NCI-H748 treated with DMSO at 0.1 percent for 48 hours (cell line): Measurements from ENCODE around the gene MAPT.

Experiments
- DNase-seq: peaks from one replicate; lab custom pipeline; 2025; lab: John Stamatoyannopoulos, UW

Gene MAPT

GRCh38 chr17:46029627-46030026, 135.3 kb downstream of the MAPT start:
- DNase-seq: no peak

DNA sequence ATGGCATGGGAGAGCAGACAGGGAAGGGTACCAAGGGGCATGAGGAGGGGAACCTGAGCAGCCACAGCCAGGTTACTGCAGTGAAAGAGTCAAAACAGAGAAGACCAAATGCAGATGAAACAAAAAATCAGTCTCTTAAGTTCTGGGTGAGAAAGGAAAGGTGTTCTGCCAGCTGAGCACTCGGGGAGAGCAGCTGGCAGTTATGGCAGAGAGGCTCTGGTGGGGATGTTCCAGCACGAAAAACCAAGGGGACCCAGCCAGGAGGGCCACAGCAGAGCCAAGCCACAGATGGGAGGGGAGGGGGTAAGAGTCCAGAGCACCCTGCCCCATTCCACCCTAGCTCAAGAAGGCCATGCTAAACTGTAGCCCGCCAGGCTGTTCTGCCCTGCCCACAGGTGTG, 136.4 kb downstream of the MAPT start:
- no peak for DNase-seq

DNA sequence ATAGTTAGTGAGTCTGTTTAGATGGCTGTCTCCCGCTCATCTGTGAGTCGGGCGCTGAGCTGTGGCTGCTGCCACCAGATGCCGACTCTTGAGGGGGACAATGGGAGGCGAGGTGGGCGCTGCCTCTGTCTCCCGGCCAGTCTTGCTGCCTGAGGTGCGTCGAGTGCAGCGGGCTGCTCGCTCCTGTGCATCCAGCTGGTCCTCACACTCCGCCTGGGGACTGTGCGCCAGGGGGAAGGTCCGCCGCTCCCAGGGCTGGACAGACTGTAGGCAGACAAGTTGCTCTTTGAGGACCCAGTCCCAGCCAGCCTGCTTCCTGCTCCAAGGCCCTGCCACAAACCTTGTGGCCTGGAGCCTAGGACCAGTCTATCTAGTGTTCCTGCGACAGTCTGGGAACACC, 137.1 kb downstream of the MAPT start:
- DNase-seq: no peak

- DNase-seq: no peak
Observed at GRCh38 chr17:46031920-46032319, 137.6 kb downstream of the MAPT start.

DNA sequence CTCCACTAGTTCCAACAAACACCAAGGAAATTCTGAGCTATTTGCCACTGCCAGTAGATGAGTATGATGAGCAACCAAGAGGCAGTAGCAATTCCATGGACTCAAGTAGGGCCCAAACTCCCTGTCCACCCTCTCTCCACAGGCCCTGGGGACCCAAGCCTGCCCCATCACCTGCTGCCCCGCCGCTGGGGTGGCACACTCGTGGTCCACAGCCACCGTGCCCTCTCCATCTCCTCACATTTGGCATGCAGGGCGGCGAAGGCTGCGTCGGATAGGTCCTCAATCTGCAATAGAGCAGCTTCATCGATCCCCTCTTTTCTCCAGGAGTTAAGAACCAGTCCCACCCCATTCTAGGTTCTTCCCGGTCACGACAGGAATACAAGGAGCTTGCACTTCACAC, 138.6 kb downstream of the MAPT start:
- no peak for DNase-seq

DNA sequence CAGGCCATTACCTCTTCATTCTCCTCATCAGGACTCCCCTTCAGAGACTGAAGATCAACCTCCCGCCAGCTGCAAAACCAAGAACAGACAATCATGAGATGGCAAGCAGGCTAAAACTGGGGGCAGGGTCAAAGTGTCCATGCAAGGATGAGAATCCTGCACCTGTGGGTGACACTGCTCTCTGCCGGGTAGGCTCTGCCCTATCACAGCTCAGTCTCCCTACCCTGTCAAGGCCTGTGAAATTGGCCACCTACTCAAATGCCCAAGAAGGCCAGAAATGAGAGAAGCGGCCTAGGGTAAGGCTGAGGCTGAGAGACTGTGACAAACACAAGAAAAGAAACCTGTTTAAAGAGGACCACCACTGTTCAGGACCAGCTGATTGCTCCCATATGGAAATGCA, 139.0 kb downstream of the MAPT start:
- no peak for DNase-seq

DNA sequence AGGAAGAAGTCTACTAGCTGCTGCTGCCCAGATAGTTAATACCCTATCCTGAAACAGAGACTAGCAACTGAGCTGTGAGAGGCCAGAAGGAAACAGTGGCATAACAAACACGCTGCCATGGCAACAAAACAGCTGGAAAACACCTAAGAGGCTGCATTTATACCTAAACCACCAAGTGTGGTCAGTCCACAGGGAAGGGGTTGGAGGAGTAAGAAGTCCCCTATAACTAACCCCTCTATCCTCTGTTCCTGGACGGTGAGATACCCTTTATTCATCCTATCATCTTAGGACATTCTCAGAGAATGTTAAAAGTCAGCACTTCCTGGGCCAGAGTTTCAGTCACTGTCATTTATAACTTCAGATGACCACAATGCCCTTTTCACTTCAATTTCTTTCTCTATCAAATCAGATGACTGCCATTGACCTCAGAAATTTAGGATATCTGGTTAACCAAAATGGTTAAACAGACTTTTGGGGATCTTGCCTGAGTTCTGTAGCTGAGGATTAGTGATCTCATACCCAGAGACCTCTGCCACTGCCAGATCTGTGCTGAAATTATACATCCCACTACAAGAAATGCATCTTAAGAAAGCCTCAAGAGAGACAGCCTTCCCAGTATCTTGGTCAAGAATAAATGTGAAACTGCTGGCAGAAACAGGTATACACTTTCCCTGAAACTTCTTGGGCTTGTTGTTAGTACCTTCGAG, 140.9 kb downstream of the MAPT start:
- no peak for DNase-seq

DNA sequence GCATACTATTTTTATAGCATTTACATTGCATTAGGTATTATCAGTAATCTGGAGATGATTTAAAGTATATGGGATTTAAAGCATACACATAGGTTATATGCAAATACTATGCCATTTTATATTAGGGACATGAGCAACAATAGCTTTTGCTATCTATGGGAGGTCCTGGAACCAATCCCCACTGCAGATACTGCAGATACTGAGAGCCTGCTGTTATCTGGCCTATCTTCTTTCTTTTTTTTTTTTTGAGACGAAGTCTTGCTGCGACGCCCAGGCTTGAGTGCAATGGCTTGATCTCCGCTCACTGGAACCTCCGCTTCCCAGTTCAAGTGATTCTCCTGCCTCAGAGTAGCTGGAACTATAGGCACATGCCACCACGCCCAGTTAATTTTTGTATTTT, 142.1 kb downstream of the MAPT start:
- no peak for DNase-seq

DNA sequence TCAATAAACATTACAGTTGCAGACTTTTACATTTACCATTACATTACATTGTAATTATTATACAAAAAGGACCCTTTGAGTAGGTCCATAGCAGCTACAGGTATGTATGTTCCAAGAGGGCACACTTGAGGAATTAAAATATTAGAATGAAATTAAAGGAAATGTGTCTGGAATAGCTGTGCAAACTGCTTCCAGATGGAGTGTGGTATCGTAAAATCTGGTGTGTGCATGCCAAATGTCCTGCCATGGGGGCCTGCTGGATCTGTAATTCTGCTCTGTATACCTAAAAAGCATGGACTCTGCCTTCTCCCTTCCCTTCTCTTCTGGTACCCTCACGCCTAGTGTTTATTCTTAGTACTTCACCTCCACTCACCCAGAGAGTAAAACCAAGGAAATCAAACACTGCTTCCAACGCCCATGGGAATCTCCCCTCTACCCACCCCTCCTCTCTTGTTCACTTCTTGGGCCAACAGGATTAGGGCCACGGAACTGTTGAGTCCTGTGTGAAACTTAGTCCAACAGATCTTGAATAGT, 143.4 kb downstream of the MAPT start:
- DNase-seq: no peak

DNA sequence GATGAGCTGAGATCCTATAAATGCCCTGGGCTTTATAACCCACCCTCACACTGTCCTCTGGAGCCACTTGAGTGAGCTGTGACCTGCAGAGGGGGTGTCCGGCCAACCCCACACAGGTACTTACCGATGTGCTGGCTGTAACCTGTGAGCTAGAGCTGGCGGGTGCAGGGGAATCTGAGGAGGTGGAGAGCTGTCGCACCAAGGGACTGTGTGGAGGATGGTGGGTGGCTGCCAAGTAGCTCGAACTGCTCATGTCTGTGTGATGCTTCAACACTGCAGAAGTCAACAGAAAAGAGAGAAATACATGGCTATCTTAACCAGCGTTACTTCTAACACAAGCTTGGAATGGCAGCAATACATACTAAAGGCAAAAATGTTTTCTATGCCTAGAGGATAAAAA, 144.1 kb downstream of the MAPT start:
- DNase-seq: no peak

- DNase-seq: no peak
Observed at GRCh38 chr17:46038937-46039336, 144.6 kb downstream of the MAPT start.

DNA sequence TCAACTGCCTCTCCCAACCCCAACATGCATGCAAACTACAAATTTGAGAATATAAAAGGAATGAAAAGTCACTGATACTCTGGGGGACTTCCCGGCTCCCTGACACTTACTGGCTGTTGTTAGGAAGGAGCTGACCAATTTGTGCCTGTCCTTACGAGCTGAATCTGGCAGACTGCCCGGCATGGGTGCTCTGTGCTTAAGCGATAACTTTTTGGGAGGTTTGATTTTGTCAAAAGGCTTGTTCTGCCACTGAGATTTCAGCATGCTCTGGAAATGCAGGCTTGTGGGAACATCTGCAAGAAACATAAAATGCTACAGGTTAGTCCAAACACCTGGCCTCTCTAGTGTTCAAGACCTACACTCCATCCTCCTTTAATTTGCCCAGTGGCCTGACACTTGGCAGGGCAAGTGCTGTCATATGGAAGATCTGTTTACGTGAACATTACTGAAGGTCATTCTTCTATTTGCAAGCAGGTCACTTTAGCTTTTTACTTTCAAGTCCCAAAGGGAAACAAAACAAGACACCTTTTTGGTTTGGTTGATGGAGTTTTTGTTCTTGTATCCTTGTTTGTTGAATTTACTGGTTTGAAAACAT, 145.3 kb downstream of the MAPT start:
- no peak for DNase-seq

GRCh38 chr17:46042246-46042645, 147.9 kb downstream of the MAPT start:
- no peak for DNase-seq

DNA sequence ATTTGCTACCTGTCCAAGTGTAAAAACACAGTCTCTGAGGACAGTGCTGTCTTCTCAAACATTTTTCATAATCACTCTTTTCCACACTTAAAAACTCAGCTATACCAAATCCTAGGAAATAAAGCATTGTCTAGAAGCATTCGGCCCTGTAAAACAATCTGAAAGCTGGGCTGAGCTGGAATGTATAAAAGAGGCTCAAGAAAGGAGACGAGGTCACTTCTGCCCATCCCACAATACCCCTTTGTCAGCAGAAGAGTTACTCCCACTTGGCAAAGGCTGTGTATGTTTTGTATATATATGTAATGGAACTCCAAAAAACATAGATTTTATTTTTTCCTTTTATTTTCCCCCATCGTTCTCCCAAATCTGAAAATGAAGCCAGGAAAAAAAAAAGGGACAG, 148.6 kb downstream of the MAPT start:
- no peak for DNase-seq

GRCh38 chr17:46043606-46044005, 149.3 kb downstream of the MAPT start:
- no peak for DNase-seq

DNA sequence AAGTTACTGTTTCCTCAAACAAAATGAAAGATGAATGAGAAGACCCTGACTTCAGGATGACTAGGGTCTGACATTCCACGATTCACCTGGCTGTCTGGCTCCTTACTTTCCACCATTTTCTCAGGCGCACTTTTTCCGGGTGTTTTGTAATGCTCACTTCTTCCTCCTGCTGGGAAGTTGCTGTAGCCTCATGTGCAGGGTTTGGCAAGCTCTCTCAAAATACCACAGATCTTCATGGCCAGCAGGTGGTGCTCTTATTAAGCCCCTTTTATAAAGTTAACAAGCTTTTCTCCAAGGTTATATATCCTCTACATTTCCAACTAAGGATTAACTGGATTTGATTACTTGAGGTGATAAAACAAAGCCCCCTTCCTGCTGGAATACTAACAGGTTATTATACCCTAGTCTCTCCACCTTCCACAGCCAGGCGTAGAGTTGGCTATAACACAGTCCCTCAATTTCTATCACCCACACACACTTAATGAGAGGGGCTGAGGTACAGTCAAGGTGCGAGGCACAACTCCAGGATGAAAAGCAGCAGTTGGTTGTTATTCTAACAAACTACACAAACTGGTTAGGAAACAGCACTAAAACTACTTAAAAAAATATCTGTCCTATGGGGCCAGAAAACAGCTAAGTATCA, 150.1 kb downstream of the MAPT start:
- peak; percentile 57 for DNase-seq

- no peak for DNase-seq
Observed at GRCh38 chr17:46044989-46045388, 150.6 kb downstream of the MAPT start.

DNA sequence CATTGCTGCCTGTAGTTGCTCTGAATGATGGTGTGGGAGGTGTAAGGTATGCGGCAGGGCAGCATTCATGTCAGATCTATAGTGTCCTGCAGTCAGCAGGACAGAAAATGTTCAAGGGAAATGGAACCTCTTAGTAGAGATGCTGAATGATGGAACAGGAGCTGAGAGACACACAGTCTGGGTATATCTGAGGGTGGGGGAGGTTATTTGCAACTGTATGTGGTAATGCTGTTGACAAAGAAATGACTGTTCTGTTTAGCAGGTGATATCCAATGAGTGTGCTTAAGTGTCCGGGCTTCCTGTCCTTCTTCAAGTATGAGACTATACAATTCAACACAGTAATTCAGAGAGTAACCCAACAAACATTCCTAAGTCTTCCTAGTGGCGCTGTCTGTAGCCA, 151.3 kb downstream of the MAPT start:
- DNase-seq: no peak

DNA sequence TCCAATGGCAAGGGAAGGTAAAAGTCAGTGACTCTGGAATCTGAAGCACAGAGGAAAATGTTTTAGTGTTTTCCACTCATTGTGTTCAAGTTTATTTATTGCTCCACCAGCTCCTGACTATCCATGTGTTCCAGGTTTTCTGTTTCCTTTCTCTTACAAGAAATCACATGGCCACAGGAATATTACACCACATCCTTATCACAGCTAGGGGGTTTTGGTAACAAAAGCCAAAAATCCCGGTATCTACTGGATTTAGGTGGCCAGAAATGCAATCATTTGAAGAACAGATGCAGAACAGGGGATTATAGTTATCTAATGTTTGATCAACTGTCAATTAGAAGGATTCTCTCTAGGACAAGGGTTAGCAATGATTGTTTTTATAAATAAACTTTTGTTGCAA, 152.6 kb downstream of the MAPT start:
- no peak for DNase-seq

GRCh38 chr17:46047398-46047797, 153.0 kb downstream of the MAPT start:
- no peak for DNase-seq

DNA sequence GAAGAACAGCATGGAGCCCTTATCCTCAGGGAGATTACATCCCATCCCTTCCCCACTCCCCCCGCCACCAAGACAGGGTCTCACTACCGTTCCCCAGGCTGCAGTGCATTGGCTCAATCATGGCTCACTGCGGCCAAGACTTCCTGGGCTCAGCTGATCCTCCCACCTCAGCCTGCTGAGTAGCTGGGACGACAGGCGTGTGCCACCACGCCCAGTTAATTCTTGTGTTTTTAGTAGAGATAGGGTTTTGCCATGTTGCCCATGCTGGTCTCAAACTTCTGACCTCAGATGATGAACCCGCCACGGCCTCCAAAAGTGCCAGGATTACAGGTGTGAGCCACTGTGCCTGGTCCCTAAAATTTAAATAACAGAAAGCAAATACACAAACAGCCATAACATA, 153.5 kb downstream of the MAPT start:
- DNase-seq: no peak

DNA sequence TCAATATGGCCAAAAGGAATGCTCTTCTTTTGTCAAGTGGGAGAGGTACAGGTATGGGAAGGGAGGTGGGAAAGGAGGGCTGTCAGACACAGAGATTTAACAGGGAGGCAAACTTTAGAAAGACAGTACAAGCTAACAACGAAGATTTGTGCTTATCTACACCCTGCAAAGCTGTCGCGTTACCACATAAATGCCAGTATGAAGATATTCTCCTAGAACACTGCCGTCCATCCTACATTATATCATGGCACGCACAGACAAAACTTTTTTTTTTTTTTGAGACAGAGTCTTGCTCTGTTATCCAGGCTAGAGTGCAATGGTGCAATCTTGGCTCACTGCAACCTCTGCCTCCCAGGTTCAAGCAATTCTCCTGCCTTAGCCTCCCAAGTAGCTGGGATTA, 155.3 kb downstream of the MAPT start:
- DNase-seq: no peak

DNA sequence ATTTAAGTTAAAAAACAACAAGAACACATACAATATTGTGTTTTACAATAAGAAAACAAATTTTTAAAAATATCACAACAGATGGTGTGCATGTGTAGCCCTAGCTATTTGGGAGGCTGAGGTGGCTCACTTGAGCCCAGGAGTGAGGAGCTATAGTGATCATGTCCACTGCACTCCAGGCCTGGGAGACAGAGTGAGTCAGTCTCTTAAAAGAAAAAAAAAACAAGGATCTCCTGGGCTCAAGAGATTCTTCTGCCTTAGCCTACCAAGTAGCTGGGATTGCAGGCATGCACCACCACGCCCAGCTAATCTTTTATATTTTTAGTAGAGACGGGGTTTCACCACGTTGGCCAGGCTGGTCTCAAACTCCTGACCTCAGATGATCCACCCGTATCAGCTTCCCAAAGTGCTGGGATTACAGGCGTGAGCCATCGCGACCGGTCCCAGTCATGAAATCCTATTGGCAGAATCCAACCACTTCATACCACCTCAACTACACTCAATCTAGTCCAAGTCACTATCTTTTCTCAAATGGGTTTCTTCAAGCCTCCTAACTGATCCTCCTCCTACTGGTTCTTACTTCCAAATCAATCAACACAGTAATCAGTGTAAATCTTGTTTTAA, 159.7 kb downstream of the MAPT start:
- no peak for DNase-seq
